ENCODE data around the gene MRM2. TPM values are rescaled to one million over a fixed set of nuclear protein-coding genes. Genes with fewer than 3 reads are reported as not detected.

The MRM2 gene
- total RNA-seq, 8 experiments from 2014 or later = 19.9 to 39.7 (median 23.7) TPM

- Histone ChIP-seq H3K27ac (no peak overlapping the region), H3K4me1 (replicated peaks in 1 of 2) (peaks cover 7 to 10% of the 10 kb centered on the region in 2 donors), H3K4me3 (no peak overlapping the region)
- in situ Hi-C loops (cut with MboI; ENCODE audit: low pct_unique_long_range_greater_than_20kb in 2 of 9, low sequenced_read_pairs in 9 of 9, unreplicated experiment in 9 of 9) = loop anchor here in 4 of 9 experiments (10.0 to 25.0 kb wide), 4 partner anchors 551 to 651 kb away; partner anchors contain the start of genes ELFN1 (in 2 of the 4), PSMG3 (in 2 of the 4) and TMEM184A (in 1 of the 4)
- WGBS, 10 experiments = 81 to 100% (median 93%) methylated on average over 2 to 5 of the region's 10 CpGs; no CpG with 5 or more reads in 6 of the 10 experiments
- ATAC-seq (replicated peaks in 6 of 8) = no peak
These were observed 29.1 kb downstream of the MRM2 start for GRCh38 chr7:2212906-2213305.

GRCh38 chr7:2211926-2212325 lies 30.1 kb downstream of the MRM2 start:
- no peak for ATAC-seq (replicated peaks in 6 of 8)
- Histone ChIP-seq H3K4me3 (no peak overlapping the region), H3K4me1 (replicated peaks in 1 of 2) (peaks cover 7 to 10% of the 10 kb centered on the region in 2 donors), H3K27ac (no peak overlapping the region)
- WGBS, 10 experiments = 90 to 100% (median 100%) methylated on average over 2 to 3 of the region's 13 CpGs; no CpG with 5 or more reads in 5 of the 10 experiments
- in situ Hi-C loops (cut with MboI; ENCODE audit: low pct_unique_long_range_greater_than_20kb in 2 of 9, low sequenced_read_pairs in 9 of 9, unreplicated experiment in 9 of 9) = loop anchor here in 4 of 9 experiments (10.0 to 25.0 kb wide), 4 partner anchors 550 to 650 kb away; partner anchors contain the start of genes ELFN1 (in 2 of the 4), PSMG3 (in 2 of the 4) and TMEM184A (in 1 of the 4)

DNA sequence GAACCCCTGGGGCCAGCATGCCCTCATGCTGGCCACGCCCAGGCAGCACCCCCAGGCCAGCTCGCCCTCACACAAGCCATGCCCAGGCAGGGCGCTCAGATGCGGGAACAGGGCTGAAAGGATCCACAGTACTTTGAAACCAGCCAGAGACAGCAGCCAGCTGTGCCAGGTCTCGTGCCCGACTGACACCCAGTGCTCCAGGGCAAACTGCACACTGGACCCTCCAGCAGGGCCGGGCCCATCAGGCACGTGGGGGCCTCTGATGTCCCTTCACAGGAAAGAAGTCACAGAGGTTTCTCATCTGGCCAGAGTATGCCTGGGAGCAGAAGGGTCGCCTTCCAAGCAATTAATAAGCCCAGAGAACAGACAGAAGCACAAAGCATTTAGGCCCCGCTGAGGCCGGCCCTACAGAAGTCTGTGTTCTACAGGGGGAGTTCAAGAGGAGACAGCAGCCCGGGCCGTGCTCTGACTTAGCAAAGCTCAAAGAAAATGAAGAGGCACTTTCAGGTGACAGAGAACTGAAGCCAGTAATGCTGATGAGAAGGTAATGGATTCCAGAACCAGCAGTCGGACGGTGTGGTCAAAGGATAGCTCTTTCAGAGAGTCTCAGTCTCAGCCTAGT lies 30.6 kb downstream of the MRM2 start:
- no peak overlapping the region for H3K27ac ChIP-seq
- peaks cover 7 to 10% of the 10 kb centered on the region in 2 donors for H3K4me1 ChIP-seq (replicated peaks in 1 of 2)
- 0 to 100% (median 52%) methylated on average over 1 to 11 of the region's 15 CpGs; no CpG with 5 or more reads in 2 of the 10 experiments for WGBS, 10 experiments
- ATAC-seq (replicated peaks in 6 of 8) = no peak
- in situ Hi-C loops (cut with MboI; ENCODE audit: low pct_unique_long_range_greater_than_20kb in 2 of 9, low sequenced_read_pairs in 9 of 9, unreplicated experiment in 9 of 9) = loop anchor here in 4 of 9 experiments (10.0 to 25.0 kb wide), 4 partner anchors 549 to 649 kb away; partner anchors contain the start of genes ELFN1 (in 2 of the 4), PSMG3 (in 2 of the 4) and TMEM184A (in 1 of the 4)
- no peak overlapping the region for H3K4me3 ChIP-seq

DNA sequence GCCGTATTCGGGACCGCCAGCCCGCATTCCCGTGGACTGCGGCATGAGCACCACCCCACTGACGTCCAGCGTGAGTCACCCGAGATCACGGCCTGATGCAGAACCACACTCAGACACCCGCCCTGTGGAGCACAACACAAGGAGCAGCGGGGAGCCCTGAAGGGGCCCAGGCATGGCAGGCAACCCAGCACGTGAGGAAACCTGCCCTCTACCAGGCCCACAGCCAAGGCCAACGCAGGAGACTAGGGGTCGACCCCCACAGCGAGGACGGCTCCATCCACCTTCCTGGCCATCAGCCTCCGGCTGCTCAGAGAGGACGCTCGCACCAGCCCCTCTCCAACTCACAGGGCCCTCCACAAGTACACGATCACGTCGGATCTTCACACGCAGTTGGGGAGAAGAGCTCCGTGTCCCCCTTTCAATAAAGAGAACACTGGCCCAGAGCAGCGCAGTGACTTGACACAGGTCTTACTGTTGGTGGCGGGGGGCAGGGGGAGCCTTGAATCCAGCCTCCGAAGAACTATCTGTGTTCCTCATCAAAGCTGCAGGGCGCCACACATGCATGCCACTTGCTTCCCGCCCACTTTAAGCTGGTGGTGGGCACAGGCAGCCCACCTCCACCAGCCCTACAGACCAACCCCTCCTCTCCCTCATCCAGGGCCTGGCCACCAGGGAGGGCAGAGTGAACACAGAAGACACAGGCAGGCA lies 31.3 kb downstream of the MRM2 start:
- H3K4me3 ChIP-seq = no peak overlapping the region
- no peak overlapping the region for H3K27ac ChIP-seq
- WGBS, 10 experiments = 80 to 100% (median 86%) methylated on average over 1 to 8 of the region's 30 CpGs; no CpG with 5 or more reads in 6 of the 10 experiments
- H3K4me1 ChIP-seq (replicated peaks in 1 of 2) = peaks cover 7 to 10% of the 10 kb centered on the region in 2 donors
- in situ Hi-C loops (cut with MboI; ENCODE audit: low pct_unique_long_range_greater_than_20kb in 2 of 9, low sequenced_read_pairs in 9 of 9, unreplicated experiment in 9 of 9) = loop anchor here in 4 of 9 experiments (10.0 to 25.0 kb wide), 4 partner anchors 548 to 648 kb away; partner anchors contain the start of genes ELFN1 (in 2 of the 4), PSMG3 (in 2 of the 4) and TMEM184A (in 1 of the 4)
- ATAC-seq (replicated peaks in 6 of 8) = no peak

GRCh38 chr7:2209961-2210323 lies 32.1 kb downstream of the MRM2 start:
- H3K4me3 ChIP-seq = no peak overlapping the region
- no peak for ATAC-seq (replicated peaks in 6 of 8)
- peaks cover 7 to 10% of the 10 kb centered on the region in 2 donors for H3K4me1 ChIP-seq (replicated peaks in 1 of 2)
- WGBS, 10 experiments = 88 to 89% methylated on average over 3 to 7 of the region's 8 CpGs; no CpG with 5 or more reads in 8 of the 10 experiments
- no peak overlapping the region for H3K27ac ChIP-seq
- in situ Hi-C loops (cut with MboI; ENCODE audit: low pct_unique_long_range_greater_than_20kb in 2 of 9, low sequenced_read_pairs in 9 of 9, unreplicated experiment in 9 of 9) = loop anchor here in 4 of 9 experiments (10.0 to 25.0 kb wide), 4 partner anchors 548 to 648 kb away; partner anchors contain the start of genes ELFN1 (in 2 of the 4), PSMG3 (in 2 of the 4) and TMEM184A (in 1 of the 4)

DNA sequence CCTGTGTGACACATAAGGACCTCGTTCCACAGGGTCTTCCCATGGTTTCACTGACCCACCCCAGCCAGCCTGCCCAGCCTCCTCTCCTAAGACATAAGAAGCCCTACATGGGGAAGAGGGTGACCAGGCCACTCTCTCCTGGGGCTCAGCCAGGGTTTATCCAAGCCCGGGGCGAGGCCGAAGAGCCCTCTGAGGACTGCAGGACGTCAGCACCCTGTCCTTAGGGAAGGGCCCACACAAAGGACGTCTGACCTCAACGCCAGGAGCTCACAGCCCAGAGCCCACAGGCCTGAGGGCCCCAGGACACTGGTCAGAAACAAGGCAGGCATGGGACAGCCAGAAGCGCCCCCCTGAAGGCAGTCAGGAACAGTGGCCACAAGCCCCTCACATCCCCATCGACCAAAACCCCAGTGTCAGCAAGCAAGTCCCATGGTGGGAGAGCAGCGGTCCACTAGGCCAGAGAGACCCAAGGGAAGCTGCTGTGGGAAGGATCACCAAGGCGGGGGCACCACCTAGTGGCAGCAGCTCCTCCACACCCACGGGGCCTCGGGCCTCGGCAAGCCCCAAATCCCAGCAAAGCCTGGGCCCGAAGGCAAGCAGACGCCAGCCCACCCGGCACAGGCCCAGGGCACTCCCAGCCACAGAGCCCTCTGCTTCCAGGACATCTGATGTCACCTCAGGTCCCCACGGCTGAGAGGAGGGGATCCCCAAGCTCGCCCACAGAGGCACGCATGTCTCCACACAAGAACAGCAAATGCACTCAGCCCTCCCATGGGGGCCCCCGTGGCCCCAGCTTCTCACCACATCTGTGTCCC lies 32.7 kb downstream of the MRM2 start:
- WGBS, 10 experiments = 18 to 100% (median 60%) methylated on average over 1 to 4 of the region's 21 CpGs; no CpG with 5 or more reads in 2 of the 10 experiments
- peak; percentile 78 to 99 (median 96) for ATAC-seq (replicated peaks in 6 of 8)
- no peak overlapping the region for H3K4me3 ChIP-seq
- in situ Hi-C loops (cut with MboI; ENCODE audit: low pct_unique_long_range_greater_than_20kb in 2 of 9, low sequenced_read_pairs in 9 of 9, unreplicated experiment in 9 of 9) = loop anchor here in 3 of 9 experiments (25.0 kb wide), 3 partner anchors 547 to 647 kb away; partner anchors contain the start of genes ELFN1 (in 2 of the 3), PSMG3 (in 1 of the 3) and TMEM184A (in 1 of the 3)
- peaks cover 8 to 12% of the 10 kb centered on the region in 2 donors for H3K4me1 ChIP-seq (replicated peaks in 1 of 2)
- H3K27ac ChIP-seq = no peak overlapping the region

DNA sequence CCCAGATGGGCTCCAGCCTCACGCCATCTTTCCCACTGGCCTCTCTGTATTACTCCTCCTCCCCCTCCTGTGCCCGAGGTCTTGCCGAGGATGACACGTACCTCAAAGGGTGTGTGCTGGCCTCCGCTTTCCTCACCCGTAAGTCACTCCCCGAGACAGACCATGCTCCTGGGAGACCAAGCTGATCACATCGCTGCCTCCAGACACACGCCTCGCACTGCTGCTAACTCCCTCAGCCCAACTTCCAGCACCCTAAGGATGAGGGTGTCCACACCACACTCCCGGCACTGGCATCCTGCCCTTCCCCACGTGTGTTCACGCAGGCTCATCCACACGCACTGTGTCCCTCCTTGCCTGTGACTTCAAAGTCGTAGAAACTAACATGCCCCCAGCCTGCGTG lies 33.3 kb downstream of the MRM2 start:
- in situ Hi-C loops (cut with MboI; ENCODE audit: low pct_unique_long_range_greater_than_20kb in 2 of 9, low sequenced_read_pairs in 9 of 9, unreplicated experiment in 9 of 9) = loop anchor here in 3 of 9 experiments (25.0 kb wide), 3 partner anchors 546 to 646 kb away; partner anchors contain the start of genes ELFN1 (in 2 of the 3), PSMG3 (in 1 of the 3) and TMEM184A (in 1 of the 3)
- H3K27ac ChIP-seq = no peak overlapping the region
- 80 to 95% (median 92%) methylated on average over 4 to 8 of the region's 16 CpGs; no CpG with 5 or more reads in 7 of the 10 experiments for WGBS, 10 experiments
- no peak for ATAC-seq (replicated peaks in 6 of 8)
- H3K4me3 ChIP-seq = no peak overlapping the region
- peaks cover 9 to 18% of the 10 kb centered on the region in 2 donors for H3K4me1 ChIP-seq (replicated peaks in 1 of 2)

DNA sequence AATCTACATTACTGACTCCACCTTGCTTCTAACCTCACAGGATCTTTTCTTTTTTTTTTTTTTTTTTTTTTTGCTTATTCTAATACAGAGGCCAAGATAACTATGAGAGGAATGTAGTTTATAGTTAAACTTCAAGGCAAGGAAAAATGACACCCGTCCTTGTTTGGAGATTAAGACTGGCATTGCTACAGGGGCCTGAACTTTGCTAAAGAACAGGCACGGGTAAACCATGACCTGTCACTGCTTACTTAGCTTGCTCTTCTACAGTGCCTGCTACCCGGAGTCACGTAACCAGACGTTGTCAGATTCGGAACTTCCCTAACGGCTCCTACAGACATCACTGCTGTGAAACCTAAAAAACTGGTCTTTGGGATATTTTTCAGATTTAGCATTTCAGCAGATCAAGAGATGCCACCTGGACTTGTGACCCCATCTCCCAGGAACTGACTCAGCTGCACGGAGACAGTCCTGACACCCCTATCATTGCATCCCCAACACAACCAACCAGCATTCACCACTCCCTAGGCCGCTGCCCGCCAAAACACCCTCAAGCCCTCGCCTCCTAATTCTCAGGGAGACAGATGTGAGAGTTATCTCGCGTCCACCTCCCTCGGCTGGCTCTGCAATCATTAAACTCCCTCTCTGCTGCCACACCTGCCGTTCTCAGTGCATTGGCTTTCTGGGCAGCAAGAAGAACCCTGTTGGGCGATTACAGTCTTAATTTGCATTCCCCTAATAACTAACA lies 36.8 kb downstream of the MRM2 start:
- Histone ChIP-seq H3K4me3 (no peak overlapping the region), H3K4me1 (replicated peaks in 1 of 2) (peaks cover 5 to 15% of the 10 kb centered on the region in 2 donors), H3K27ac (no peak overlapping the region)
- peak in 3 of 8 experiments; percentile 20 to 66 (median 27) for ATAC-seq (replicated peaks in 6 of 8)
- 65 to 100% (median 92%) methylated on average over 1 to 12 of the region's 16 CpGs for WGBS, 10 experiments
- in situ Hi-C loops (cut with MboI; ENCODE audit: low pct_unique_long_range_greater_than_20kb in 2 of 9, low sequenced_read_pairs in 9 of 9, unreplicated experiment in 9 of 9) = loop anchor here in 3 of 9 experiments (25.0 kb wide), 3 partner anchors 543 to 643 kb away; partner anchors contain the start of genes ELFN1 (in 2 of the 3), PSMG3 (in 1 of the 3) and TMEM184A (in 1 of the 3)

GRCh38 chr7:2204446-2204845 lies 37.6 kb downstream of the MRM2 start:
- in situ Hi-C loops (cut with MboI; ENCODE audit: low pct_unique_long_range_greater_than_20kb in 2 of 9, low sequenced_read_pairs in 9 of 9, unreplicated experiment in 9 of 9) = loop anchor here in 3 of 9 experiments (25.0 kb wide), 3 partner anchors 542 to 642 kb away; partner anchors contain the start of genes ELFN1 (in 2 of the 3), PSMG3 (in 1 of the 3) and TMEM184A (in 1 of the 3)
- WGBS, 10 experiments = 94 to 100% (median 99%) methylated on average over 2 to 11 of the region's 11 CpGs; no CpG with 5 or more reads in 4 of the 10 experiments
- H3K4me1 ChIP-seq (replicated peaks in 1 of 2) = peaks cover 5 to 15% of the 10 kb centered on the region in 2 donors
- no peak overlapping the region for H3K4me3 ChIP-seq
- no peak for ATAC-seq (replicated peaks in 6 of 8)
- no peak overlapping the region for H3K27ac ChIP-seq

- 0 to 77% (median 51%) methylated on average over 1 to 12 of the region's 13 CpGs; no CpG with 5 or more reads in 1 of the 10 experiments for WGBS, 10 experiments
- in situ Hi-C loops (cut with MboI; ENCODE audit: low pct_unique_long_range_greater_than_20kb in 2 of 9, low sequenced_read_pairs in 9 of 9, unreplicated experiment in 9 of 9) = loop anchor here in 3 of 9 experiments (25.0 kb wide), 3 partner anchors 542 to 642 kb away; partner anchors contain the start of genes ELFN1 (in 2 of the 3), PSMG3 (in 1 of the 3) and TMEM184A (in 1 of the 3)
These were observed 38.2 kb downstream of the MRM2 start for GRCh38 chr7:2203766-2204300.

More at GRCh38 chr7:2203766-2204300, 38.2 kb downstream of the MRM2 start:
- Histone ChIP-seq H3K4me1 (replicated peaks in 1 of 2) (peaks cover 3 to 11% of the 10 kb centered on the region in 2 donors), H3K27ac (peak overlapping the region in 1 of 2 donors; percentile 51), H3K4me3 (no peak overlapping the region)
- ATAC-seq (replicated peaks in 6 of 8) = peak in 6 of 8 experiments; percentile 24 to 81 (median 46)
